H1 (cell line): ENCODE data around the gene RAPGEF5. TPM values are rescaled to one million over a fixed set of nuclear protein-coding genes. Genes with fewer than 3 reads are reported as not detected.

Experiments used
- CTCF ChIA-PET: fragments of 300-600 bp; sonication (Branson Sonifier 250); formaldehyde crosslinking; loops from one replicate; lab custom pipeline; 2021; ENCODE audit not compliant: partially characterized antibody; lab: Charles Lee
- POLR2A ChIA-PET: fragments of 300-600 bp; sonication (Branson Sonifier 250); formaldehyde crosslinking; loops from one replicate; lab custom pipeline; 2021; ENCODE audit warnings: inconsistent platforms; ENCODE audit not compliant: partially characterized antibody; lab: Charles Lee
- DNase-seq, 2 experiments: peaks; one replicate each; pipeline versions ENCODE4 v3.0.0 to v3.0.0-alpha.2; 2010 to 2022; ENCODE audit warnings: low spot score in 2 of 2, low read depth in 1 of 2, mixed read lengths in 1 of 2
- FAIRE-seq: peaks from 2 replicates; lab custom pipeline; 2011; peaks lifted over from hg19 to GRCh38; lab: Jason Lieb, UNC
- H2AFZ ChIP-seq: 2 replicates; pipeline ENCODE4 v1.8.1; 2012; ENCODE audit warnings: low read length, inconsistent platforms
- H2AK5ac ChIP-seq: 2 replicates; pipeline ENCODE4 v1.6.1; 2013; ENCODE audit warnings: low read depth, low read length
- H2BK120ac ChIP-seq: replicated peaks from 2 replicates; pipeline ENCODE3; 2013; ENCODE audit warnings: low read depth, low read length, inconsistent platforms
- H2BK12ac ChIP-seq: 2 replicates; pipeline ENCODE4 v1.6.1; 2013; ENCODE audit warnings: low read depth, low read length
- H2BK15ac ChIP-seq: 2 replicates; pipeline ENCODE4 v1.6.1; 2013; ENCODE audit warnings: low read length
- H2BK20ac ChIP-seq: 2 replicates; pipeline ENCODE4 v1.6.1; 2013; ENCODE audit warnings: low read length
- H2BK5ac ChIP-seq: 2 replicates; pipeline ENCODE4 v1.6.1; 2013; ENCODE audit warnings: low read depth, low read length
- H3K14ac ChIP-seq: 2 replicates; pipeline ENCODE4 v1.6.1; 2013; ENCODE audit warnings: inconsistent platforms; ENCODE audit not compliant: insufficient read length
- H3K18ac ChIP-seq: 2 replicates; pipeline ENCODE4 v1.6.1; 2013; ENCODE audit warnings: low read length; ENCODE audit errors: extremely low read depth
- H3K23ac ChIP-seq: 2 replicates; pipeline ENCODE4 v1.6.1; 2013; ENCODE audit warnings: inconsistent platforms; ENCODE audit not compliant: insufficient read length
- H3K23me2 ChIP-seq: 2 replicates; pipeline ENCODE4 v1.6.1; 2013; ENCODE audit warnings: low read depth, low read length
- H3K27ac ChIP-seq: 2 replicates; pipeline ENCODE4 v1.6.1; 2011; ENCODE audit warnings: low read depth, low read length, inconsistent platforms
- H3K27me3 ChIP-seq, 4 experiments: replicated peaks in 1 of 4; 1 replicate in 1 of 4; 2 replicates in 3 of 4; pipeline versions ENCODE4 v1.6.1 to v1.8.1; 2011 to 2013; ENCODE audit warnings: low read length in 3 of 4, mild to moderate bottlenecking in 3 of 4, inconsistent platforms in 2 of 4, mixed read lengths in 2 of 4, moderate library complexity in 1 of 4; ENCODE audit not compliant: control insufficient read depth in 3 of 4, insufficient read depth in 3 of 4; ENCODE audit errors: extremely low read depth in 1 of 4
- H3K36me3 ChIP-seq, 4 experiments: 2 replicates each; pipeline versions ENCODE4 v1.6.1 to v1.8.1; 2011 to 2013; ENCODE audit warnings: mild to moderate bottlenecking in 4 of 4, low read length in 3 of 4, moderate library complexity in 2 of 4, control low read depth in 1 of 4, inconsistent platforms in 1 of 4; ENCODE audit not compliant: insufficient read depth in 4 of 4, control insufficient read depth in 2 of 4
- H3K4ac ChIP-seq: replicated peaks from 2 replicates; pipeline ENCODE3; 2013; ENCODE audit warnings: low read length, low read depth, mixed read lengths, inconsistent platforms; ENCODE audit not compliant: insufficient read length
- H3K4me1 ChIP-seq, 4 experiments: replicated peaks in 1 of 4; 1 replicate in 1 of 4; 2 replicates in 3 of 4; pipeline versions ENCODE4 v1.6.1 to v1.8.1; 2011 to 2013; ENCODE audit warnings: low read length in 3 of 4, inconsistent platforms in 2 of 4, mixed read lengths in 1 of 4; ENCODE audit not compliant: insufficient read depth in 4 of 4, control insufficient read depth in 3 of 4
- H3K4me2 ChIP-seq, 2 experiments: 2 replicates each; pipeline versions ENCODE4 v1.6.1 to v1.8.1; 2011 to 2013; ENCODE audit warnings: low read depth in 2 of 2, low read length in 2 of 2, control low read depth in 1 of 2, inconsistent platforms in 1 of 2, mild to moderate bottlenecking in 1 of 2; ENCODE audit not compliant: insufficient read depth in 1 of 2
- H3K4me3 ChIP-seq, 4 experiments: fragments of 200-600, 300-600 bp in 1 of 4; sonication (generic), shearing (Covaris generic), sonication (Bioruptor Twin) in 1 of 4; 2 replicates each; pipeline versions ENCODE4 v1.5.1 to v1.8.1; 2011 to 2016; ENCODE audit warnings: low read length in 4 of 4, low read depth in 3 of 4, control low read depth in 2 of 4, inconsistent platforms in 2 of 4, mild to moderate bottlenecking in 2 of 4, mixed read lengths in 1 of 4, moderate library complexity in 1 of 4; ENCODE audit not compliant: insufficient read depth in 2 of 4; ENCODE audit errors: extremely low read depth in 1 of 4
- H3K56ac ChIP-seq: replicated peaks from 2 replicates; pipeline ENCODE3; 2013; ENCODE audit warnings: low read depth, mild to moderate bottlenecking, mixed read lengths, low read length, inconsistent platforms; ENCODE audit not compliant: insufficient read length
- H3K79me1 ChIP-seq: 2 replicates; pipeline ENCODE4 v1.6.1; 2013; ENCODE audit warnings: low read depth, low read length, control low read depth
- H3K79me2 ChIP-seq, 2 experiments: 2 replicates each; pipeline versions ENCODE4 v1.6.1 to v1.8.1; 2012 to 2013; ENCODE audit warnings: low read length in 2 of 2, mild to moderate bottlenecking in 2 of 2, inconsistent platforms in 1 of 2; ENCODE audit not compliant: insufficient read depth in 2 of 2, control insufficient read depth in 1 of 2
- H3K9ac ChIP-seq, 4 experiments: replicated peaks in 1 of 4; 1 replicate in 1 of 4; 2 replicates in 3 of 4; pipeline versions ENCODE4 v1.6.1 to v1.8.1; 2011 to 2013; ENCODE audit warnings: low read depth in 3 of 4, low read length in 3 of 4, control low read depth in 2 of 4, mild to moderate bottlenecking in 2 of 4, moderate library complexity in 2 of 4, inconsistent platforms in 1 of 4; ENCODE audit errors: extremely low read depth in 1 of 4
- H3K9me3 ChIP-seq, 2 experiments: 2 replicates each; pipeline versions ENCODE4 v1.6.1 to v1.8.1; 2012 to 2013; ENCODE audit warnings: mild to moderate bottlenecking in 2 of 2, moderate library complexity in 2 of 2, control low read depth in 1 of 2, inconsistent platforms in 1 of 2, low read depth in 1 of 2, low read length in 1 of 2, mixed read lengths in 1 of 2; ENCODE audit not compliant: insufficient read depth in 2 of 2
- H4K20me1 ChIP-seq, 2 experiments: replicated peaks in 1 of 2; 2 replicates each; pipeline versions ENCODE3 to v1.8.1; 2011 to 2013; ENCODE audit warnings: inconsistent platforms in 2 of 2, low read length in 2 of 2, mild to moderate bottlenecking in 1 of 2; ENCODE audit not compliant: insufficient read depth in 2 of 2, control insufficient read depth in 1 of 2
- H4K5ac ChIP-seq: 2 replicates; pipeline ENCODE4 v1.6.1; 2013; ENCODE audit warnings: low read length, low read depth, mixed read lengths, inconsistent platforms; ENCODE audit not compliant: insufficient read length
- H4K8ac ChIP-seq: 2 replicates; pipeline ENCODE4 v1.8.0; 2013; ENCODE audit warnings: mild to moderate bottlenecking, moderate library complexity, low read length, inconsistent platforms; ENCODE audit not compliant: insufficient read depth; ENCODE audit errors: extremely low read depth
- H4K91ac ChIP-seq: replicated peaks from 2 replicates; pipeline ENCODE3; 2013; ENCODE audit warnings: low read length, mixed read lengths, inconsistent platforms; ENCODE audit not compliant: insufficient read length
- CBX8 ChIP-seq: fragments of 300-800, 300-1000 bp; sonication (generic); IDR thresholded peaks from 2 replicates; pipeline ENCODE4 v1.7.1; 2016; ENCODE audit warnings: low read depth, low read length, borderline replicate concordance
- CEBPB ChIP-seq: IDR thresholded peaks from 2 replicates; pipeline ENCODE4 v1.6.1; 2012; ENCODE audit warnings: low read depth, low read length
- CTBP2 ChIP-seq: IDR thresholded peaks from 2 replicates; pipeline ENCODE4 v1.7.0; 2011; ENCODE audit warnings: borderline replicate concordance, mild to moderate bottlenecking, moderate library complexity, mixed read lengths, low read length; ENCODE audit not compliant: insufficient read depth, insufficient read length
- EP300 ChIP-seq, 2 experiments: IDR thresholded peaks; 1 replicate in 1 of 2; 2 replicates in 1 of 2; pipeline ENCODE4 v1.6.1; 2011 to 2012; ENCODE audit warnings: low read depth in 2 of 2, low read length in 2 of 2, mild to moderate bottlenecking in 2 of 2, borderline replicate concordance in 1 of 2, inconsistent platforms in 1 of 2, moderate library complexity in 1 of 2
- JUND ChIP-seq: IDR thresholded peaks from 2 replicates; pipeline ENCODE4 v1.6.1; 2011; ENCODE audit warnings: mild to moderate bottlenecking, improper control_type of control experiment, low read length
- POLR2A ChIP-seq, 2 experiments: IDR thresholded peaks; 1 replicate in 1 of 2; 2 replicates in 1 of 2; pipeline ENCODE4 v1.6.1; 2011; ENCODE audit warnings: low read depth in 2 of 2, low read length in 2 of 2, mild to moderate bottlenecking in 2 of 2; ENCODE audit errors: control extremely low read depth in 1 of 2
- POLR2AphosphoS5 ChIP-seq: IDR thresholded peaks from 2 replicates; pipeline ENCODE4 v1.6.1; 2011; ENCODE audit warnings: low read depth, low read length
- RFX5 ChIP-seq: IDR thresholded peaks from 2 replicates; pipeline ENCODE4 v1.6.1; 2011; ENCODE audit warnings: low read depth, low read length, improper control_type of control experiment, borderline replicate concordance
- SIRT6 ChIP-seq: IDR thresholded peaks from one replicate; pipeline ENCODE4 v1.7.1; 2012; ENCODE audit warnings: low read length, inconsistent platforms
- SIX5 ChIP-seq: IDR thresholded peaks from 2 replicates; pipeline ENCODE4 v1.6.1; 2011; ENCODE audit warnings: mild to moderate bottlenecking, low read depth, low read length
- TCF12 ChIP-seq: IDR thresholded peaks from 2 replicates; pipeline ENCODE4 v1.6.1; 2011; ENCODE audit warnings: low read depth, mild to moderate bottlenecking, low read length
- WGBS, 2 experiments: shearing (Covaris generic) in 1 of 2; methylation state at CpG; one replicate each; pipeline versions ENCODE4 v1.1.6 to v1.1.7; 2013 to 2015; ENCODE audit warnings: low lambda C conversion rate in 2 of 2, mixed read lengths in 2 of 2, inconsistent platforms in 1 of 2, low coverage in 1 of 2, missing lambda C conversion rate in 1 of 2; ENCODE audit not compliant: insufficient replicate concordance in 2 of 2, insufficient coverage in 1 of 2, insufficient read length in 1 of 2; ENCODE audit errors: extremely low coverage in 1 of 2, missing lambda C conversion rate in 1 of 2; 5-methylcytosine and 5-hydroxymethylcytosine counted together
- polyA plus RNA-seq, 7 experiments: library from polyadenylated mRNA; depleted of rRNA in 3 of 7; stranded (reverse) in 5 of 7; unstranded in 2 of 7; fragments of >200 nt in 5 of 7; fragments of 200-250 nt in 2 of 7; gene quantifications; 1 replicate in 5 of 7; 2 replicates in 1 of 7; 4 replicates in 1 of 7; pipeline versions ENCODE4 v1.2.1 to v1.2.3, GENCODE V29; 2011 to 2013; ENCODE audit warnings: missing spikeins in 2 of 7, mixed read lengths in 2 of 7
- total RNA-seq: library from RNA; stranded (reverse); fragmentation: NEBNext Ultra II Directional; extraction: Animal tissue kit (Norgen Biotek cat#: 25700); gene quantifications from 2 replicates; pipeline ENCODE4 v1.2.1, GENCODE V29; 2021
- TF ChIP-seq, protein P1 (sequence below), 3 experiments: IDR thresholded peaks; 1 replicate in 2 of 3; 2 replicates in 1 of 3; pipeline versions ENCODE4 v1.5.1 to v1.6.1; 2011; ENCODE audit warnings: low read length in 3 of 3, mild to moderate bottlenecking in 3 of 3, inconsistent platforms in 2 of 3, low read depth in 1 of 3, moderate library complexity in 1 of 3; ENCODE audit not compliant: insufficient read depth in 1 of 3; ENCODE audit errors: control extremely low read depth in 1 of 3

Gene RAPGEF5
- total and polyA plus RNA-seq, 2 of the 8 experiments (the other 6 are each of a cell fraction or from before 2014, with no cell fraction given): 4.4 to 22.9 TPM

DNA sequence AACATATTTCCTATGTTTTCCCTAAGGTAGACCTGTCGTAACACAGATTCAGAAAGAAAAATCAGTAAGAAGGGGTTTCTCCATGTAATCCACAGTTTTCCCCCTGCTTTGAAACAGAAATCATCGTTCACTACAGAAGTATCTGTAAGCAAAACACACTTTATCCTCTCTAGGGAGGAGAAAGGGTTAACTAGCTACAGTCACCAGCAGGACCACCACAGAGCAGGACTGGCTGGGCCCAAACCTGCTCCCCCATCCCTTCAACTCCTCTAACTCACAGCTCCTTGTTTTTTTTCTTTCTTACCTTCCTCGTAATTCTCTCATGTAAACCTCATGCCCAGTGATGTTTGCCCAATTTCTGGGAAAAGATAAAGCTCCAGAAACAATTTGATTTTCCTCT is 167.7 kb downstream of the RAPGEF5 start:
- Histone ChIP-seq H3K79me2 (no peaks in the 10 kb centered on the region), H3K27me3 (no peaks in the 10 kb centered on the region), H3K18ac (no peak overlapping the region), H4K5ac (no peak overlapping the region), H2BK15ac (no peak overlapping the region), H3K4me1 (peaks cover 1 to 22% (median 20%) of the 10 kb centered on the region in 4 experiments; a peak in 5 of 7 replicates), H2AK5ac (no peak overlapping the region), H3K9me3 (no peaks in the 10 kb centered on the region), H3K23ac (no peak overlapping the region), H3K4ac (no peak overlapping the region), H4K20me1 (no peaks in the 10 kb centered on the region), H3K56ac (no peak overlapping the region), H3K9ac (no peak overlapping the region), H3K79me1 (no peaks in the 10 kb centered on the region), H4K8ac (no peak overlapping the region), H4K91ac (no peak overlapping the region), H3K36me3 (peaks cover 0 to 3% (median 0%) of the 10 kb centered on the region in 4 experiments; a peak in 1 of 8 replicates), H2BK5ac (no peak overlapping the region), H2BK20ac (no peak overlapping the region), H3K27ac (no peak overlapping the region), H3K4me2 (no peak overlapping the region), H3K4me3 (no peak overlapping the region), H3K14ac (no peak overlapping the region), H2AFZ (no peak overlapping the region), H3K23me2 (peaks cover 8% of the 10 kb centered on the region; the same call in 1 of the 2 replicates), H2BK120ac (no peak overlapping the region), H2BK12ac (no peak overlapping the region)
- CTCF ChIA-PET: interaction anchor here (0.7 to 3.0 kb wide), 7 partner anchors 9 to 79 kb away, joined by 3 to 16 read pairs (median 3); no protein-coding TSS in a partner anchor
- WGBS, 2 experiments: 70% methylated on average over 3 of the region's 3 CpGs; no CpG with 5 or more reads in 1 of the 2 experiments
- DNase-seq: no peak
- POLR2A ChIA-PET: interaction anchor here (0.6 kb wide), 2 partner anchors 52 to 91 kb away, joined by 3 read pairs; no protein-coding TSS in a partner anchor
- FAIRE-seq: no peak
- TF ChIP-seq JUND: no peak
- no peak for TF ChIP-seq SIX5
- TF ChIP-seq, protein P1, sequence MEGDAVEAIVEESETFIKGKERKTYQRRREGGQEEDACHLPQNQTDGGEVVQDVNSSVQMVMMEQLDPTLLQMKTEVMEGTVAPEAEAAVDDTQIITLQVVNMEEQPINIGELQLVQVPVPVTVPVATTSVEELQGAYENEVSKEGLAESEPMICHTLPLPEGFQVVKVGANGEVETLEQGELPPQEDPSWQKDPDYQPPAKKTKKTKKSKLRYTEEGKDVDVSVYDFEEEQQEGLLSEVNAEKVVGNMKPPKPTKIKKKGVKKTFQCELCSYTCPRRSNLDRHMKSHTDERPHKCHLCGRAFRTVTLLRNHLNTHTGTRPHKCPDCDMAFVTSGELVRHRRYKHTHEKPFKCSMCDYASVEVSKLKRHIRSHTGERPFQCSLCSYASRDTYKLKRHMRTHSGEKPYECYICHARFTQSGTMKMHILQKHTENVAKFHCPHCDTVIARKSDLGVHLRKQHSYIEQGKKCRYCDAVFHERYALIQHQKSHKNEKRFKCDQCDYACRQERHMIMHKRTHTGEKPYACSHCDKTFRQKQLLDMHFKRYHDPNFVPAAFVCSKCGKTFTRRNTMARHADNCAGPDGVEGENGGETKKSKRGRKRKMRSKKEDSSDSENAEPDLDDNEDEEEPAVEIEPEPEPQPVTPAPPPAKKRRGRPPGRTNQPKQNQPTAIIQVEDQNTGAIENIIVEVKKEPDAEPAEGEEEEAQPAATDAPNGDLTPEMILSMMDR (IDR thresholded peaks at IDR 0.05; ENCODE audit: control extremely low read depth in 1 of 3, insufficient read depth in 1 of 3, low read depth in 1 of 3, low read length in 3 of 3): no peak
- TF ChIP-seq SIRT6: no peak
- TF ChIP-seq RFX5: no peak
- TF ChIP-seq TCF12: no peak
- no peak for TF ChIP-seq EP300 (IDR thresholded peaks at IDR 0.05; ENCODE audit: borderline replicate concordance in 1 of 2, low read depth in 2 of 2, low read length in 2 of 2)
- TF ChIP-seq CEBPB: no peak
- no peak for TF ChIP-seq CTBP2
- TF ChIP-seq POLR2A (IDR thresholded peaks at IDR 0.05; ENCODE audit: control extremely low read depth in 1 of 2, low read depth in 2 of 2, low read length in 2 of 2): no peak
- no peak for TF ChIP-seq POLR2AphosphoS5
- no peak for TF ChIP-seq CBX8
